Measurements from ENCODE around the gene IRF9. TPM values are rescaled to one million over a fixed set of nuclear protein-coding genes. Genes with fewer than 3 reads are reported as not detected.

The IRF9 gene
- total RNA-seq, 2 donors from 2014 or later, result 74.8 to 86.1 TPM

GRCh38 chr14:24194186-24194872 is 33.3 kb downstream of the IRF9 start:
- Histone ChIP-seq H3K4me3 (peak overlapping the region; percentile 88), H3K27me3 (replicated peaks; ENCODE audit: insufficient read depth) (no peaks in the 10 kb centered on the region), H3K9me3 (no peaks in the 10 kb centered on the region), H3K4me1 (ENCODE audit: control insufficient read depth in 1 of 2, low read depth in 2 of 2) (peaks cover 11 to 27% of the 10 kb centered on the region in 2 donors), H3K27ac (peak overlapping the region; percentile 91 to 93), H3K36me3 (peaks cover 10% of the 10 kb centered on the region)
- DNase-seq (ENCODE audit: low spot score) (no peak), ATAC-seq (ENCODE audit: insufficient number of reproducible peaks, low FRiP score, low read depth) (no peak)
- TF ChIP-seq CTCF (IDR thresholded peaks at IDR 0.05), result no peak

GRCh38 chr14:24194873-24195185 is 33.8 kb downstream of the IRF9 start:
- TF ChIP-seq CTCF (IDR thresholded peaks at IDR 0.05), result no peak
- Histone ChIP-seq H3K27me3 (replicated peaks; ENCODE audit: insufficient read depth) (no peaks in the 10 kb centered on the region), H3K4me3 (peak overlapping the region; percentile 88), H3K9me3 (no peaks in the 10 kb centered on the region), H3K4me1 (ENCODE audit: control insufficient read depth in 1 of 2, low read depth in 2 of 2) (peaks cover 11 to 27% of the 10 kb centered on the region in 2 donors), H3K27ac (peak overlapping the region; percentile 91 to 93), H3K36me3 (peaks cover 11% of the 10 kb centered on the region)
- ATAC-seq (ENCODE audit: insufficient number of reproducible peaks, low FRiP score, low read depth) (no peak), DNase-seq (ENCODE audit: low spot score) (no peak)

GRCh38 chr14:24195186-24196070 is 34.4 kb downstream of the IRF9 start, which contains the start of gene TM9SF1:
Gene TM9SF1, minus strand, starts transcription at chr14:24195441. Its CDS starts 422 bp downstream, at chr14:24195019.
- ATAC-seq (ENCODE audit: insufficient number of reproducible peaks, low FRiP score, low read depth) (peak; percentile 92), DNase-seq (ENCODE audit: low spot score) (peak; percentile 27)
- no peak for TF ChIP-seq CTCF (IDR thresholded peaks at IDR 0.05)
- Histone ChIP-seq H3K4me3 (peak within 1 kb of the TSS; percentile 88), H3K36me3 (peaks cover 12% of the 10 kb centered on the region), H3K27ac (peak within 1 kb of the TSS; percentile 91 to 93), H3K9me3 (no peaks in the 10 kb centered on the region), H3K27me3 (replicated peaks; ENCODE audit: insufficient read depth) (no peaks in the 10 kb centered on the region), H3K4me1 (ENCODE audit: control insufficient read depth in 1 of 2, low read depth in 2 of 2) (peaks cover 11 to 27% of the 10 kb centered on the region in 2 donors)

- H3K9me3 ChIP-seq, result no peaks in the 10 kb centered on the region
- ATAC-seq (ENCODE audit: insufficient number of reproducible peaks, low FRiP score, low read depth) (no peak), DNase-seq (ENCODE audit: low spot score) (no peak)
- peak overlapping the region; percentile 91 to 93 for H3K27ac ChIP-seq
- no peak for TF ChIP-seq CTCF (IDR thresholded peaks at IDR 0.05)
- H3K36me3 ChIP-seq, result peaks cover 16% of the 10 kb centered on the region
- peak overlapping the region; percentile 88 for H3K4me3 ChIP-seq
- H3K4me1 ChIP-seq (ENCODE audit: control insufficient read depth in 1 of 2, low read depth in 2 of 2), result peaks cover 11 to 27% of the 10 kb centered on the region in 2 donors
- H3K27me3 ChIP-seq (replicated peaks; ENCODE audit: insufficient read depth), result no peaks in the 10 kb centered on the region
These were observed 35.3 kb downstream of the IRF9 start for GRCh38 chr14:24196071-24197055.

All from thoracic aorta (tissue), 2 donors.